OCI-LY3 (cell line): ENCODE data around the gene DCC.

Source experiments
- H2AFZ ChIP-seq: fragments of 200-600, 300-600 bp; shearing (Covaris generic); 2 replicates; pipeline ENCODE4 v1.6.0; 2014; ENCODE audit warnings: antibody characterized with exemption, low read depth, low read length
- H3K27ac ChIP-seq: fragments of 200-600, 300-600 bp; sonication (generic); 2 replicates; pipeline ENCODE4 v1.5.1; 2014; ENCODE audit warnings: mild to moderate bottlenecking, low read length, moderate library complexity, mixed read lengths
- H3K27me3 ChIP-seq: fragments of 200-600, 300-600 bp; sonication (generic); 2 replicates; pipeline ENCODE4 v1.6.1; 2014; ENCODE audit warnings: low read depth, low read length, mixed read lengths
- H3K36me3 ChIP-seq: fragments of 200-600, 300-600 bp; sonication (generic); replicated peaks from 2 replicates; pipeline ENCODE3; 2014; ENCODE audit warnings: low read depth, low read length, mixed read lengths
- H3K4me1 ChIP-seq: fragments of 300-600, 200-600 bp; sonication (generic); 2 replicates; pipeline ENCODE4 v1.6.1; 2014; ENCODE audit warnings: low read length, mixed read lengths
- H3K4me2 ChIP-seq: fragments of 200-600, 300-600 bp; sonication (generic); 2 replicates; pipeline ENCODE4 v1.6.1; 2014; ENCODE audit warnings: low read length, mixed read lengths
- H3K4me3 ChIP-seq: fragments of 300-600, 200-600 bp; sonication (generic); 2 replicates; pipeline ENCODE4 v1.5.1; 2014; ENCODE audit warnings: antibody characterized with exemption, mild to moderate bottlenecking, low read length, moderate library complexity
- H3K79me2 ChIP-seq: fragments of 300-600, 200-600 bp; shearing (Covaris generic); 2 replicates; pipeline ENCODE4 v1.6.1; 2014; ENCODE audit warnings: mild to moderate bottlenecking, low read length, mixed read lengths
- H3K9ac ChIP-seq: fragments of 300-600, 200-600 bp; shearing (Covaris generic); 2 replicates; pipeline ENCODE4 v1.6.0; 2014; ENCODE audit warnings: mild to moderate bottlenecking, low read length, moderate library complexity
- H3K9me3 ChIP-seq: fragments of 200-600, 300-600 bp; shearing (Covaris generic); 2 replicates; pipeline ENCODE4 v1.6.1; 2014; ENCODE audit warnings: low read length, mixed read lengths; ENCODE audit not compliant: insufficient read depth
- H4K20me1 ChIP-seq: fragments of 200-600, 300-600 bp; sonication (generic); 2 replicates; pipeline ENCODE4 v1.6.1; 2016; ENCODE audit warnings: low read length, mixed read lengths; ENCODE audit not compliant: insufficient read depth
- CTCF ChIP-seq: fragments of 200-600, 300-600 bp; sonication (generic); IDR thresholded peaks from 2 replicates; pipeline ENCODE4 v1.5.1; 2014; ENCODE audit warnings: antibody characterized with exemption, low read length, low read depth
- EZH2phosphoT487 ChIP-seq: fragments of 200-600 bp; shearing (Covaris generic); IDR thresholded peaks from 2 replicates; pipeline ENCODE4 v1.6.1; 2018; ENCODE audit warnings: antibody characterized with exemption, mixed run types, low read depth

The DCC gene

GRCh38 chr18:53534695-53535094, 1194.7 kb downstream of the DCC start:
- no peaks in the 10 kb centered on the region for H3K4me1 ChIP-seq
- no peak overlapping the region for H2AFZ ChIP-seq
- no peaks in the 10 kb centered on the region for H3K9me3 ChIP-seq
- H3K36me3 ChIP-seq: no peaks in the 10 kb centered on the region
- TF ChIP-seq EZH2phosphoT487 (no peak), CTCF (no peak)
- H3K4me2 ChIP-seq: no peak overlapping the region
- H3K27me3 ChIP-seq: no peaks in the 10 kb centered on the region
- no peaks in the 10 kb centered on the region for H3K79me2 ChIP-seq
- H3K9ac ChIP-seq: no peak overlapping the region
- no peak overlapping the region for H3K27ac ChIP-seq
- H4K20me1 ChIP-seq: no peaks in the 10 kb centered on the region
- no peak overlapping the region for H3K4me3 ChIP-seq

GRCh38 chr18:53536908-53537307, 1196.9 kb downstream of the DCC start:
- H4K20me1 ChIP-seq: no peaks in the 10 kb centered on the region
- no peaks in the 10 kb centered on the region for H3K4me1 ChIP-seq
- H3K9ac ChIP-seq: no peak overlapping the region
- no peak overlapping the region for H3K27ac ChIP-seq
- TF ChIP-seq CTCF (no peak), EZH2phosphoT487 (no peak)
- H3K4me3 ChIP-seq: no peak overlapping the region
- H2AFZ ChIP-seq: no peak overlapping the region
- H3K36me3 ChIP-seq: no peaks in the 10 kb centered on the region
- H3K27me3 ChIP-seq: no peaks in the 10 kb centered on the region
- no peaks in the 10 kb centered on the region for H3K9me3 ChIP-seq
- H3K4me2 ChIP-seq: no peak overlapping the region
- H3K79me2 ChIP-seq: no peaks in the 10 kb centered on the region

GRCh38 chr18:53541924-53542323, 1201.9 kb downstream of the DCC start:
- Histone ChIP-seq H3K9me3 (no peaks in the 10 kb centered on the region), H3K4me1 (0 out of 2 replicates have a peak, but pooled peaks cover 11% of the 10 kb centered on the region), H3K9ac (no peak overlapping the region), H3K79me2 (no peaks in the 10 kb centered on the region), H3K4me2 (no peak overlapping the region), H3K36me3 (no peaks in the 10 kb centered on the region), H3K27me3 (no peaks in the 10 kb centered on the region), H3K27ac (no peak overlapping the region), H4K20me1 (no peaks in the 10 kb centered on the region), H2AFZ (no peak overlapping the region), H3K4me3 (no peak overlapping the region)
- TF ChIP-seq CTCF: no peak
- TF ChIP-seq EZH2phosphoT487: no peak

GRCh38 chr18:53543711-53544110, 1203.7 kb downstream of the DCC start:
- Histone ChIP-seq H3K27ac (no peak overlapping the region), H3K27me3 (no peaks in the 10 kb centered on the region), H3K4me1 (0 out of 2 replicates have a peak, but pooled peaks cover 11% of the 10 kb centered on the region), H3K9me3 (no peaks in the 10 kb centered on the region), H4K20me1 (no peaks in the 10 kb centered on the region), H3K9ac (no peak overlapping the region), H3K79me2 (no peaks in the 10 kb centered on the region), H3K4me2 (peak overlapping the region; percentile 47), H2AFZ (peak overlapping the region; percentile 67), H3K4me3 (peak overlapping the region; percentile 31), H3K36me3 (no peaks in the 10 kb centered on the region)
- TF ChIP-seq CTCF (no peak), EZH2phosphoT487 (no peak)
